GM18505 (cell line): ENCODE data around the gene MAN2B1.
"Not testable (repeated sequence)": the region's sequence is repeated elsewhere in the genome, so short reads cannot be mapped to it uniquely, and the experiment has no call there.

Source experiments
- ATAC-seq: cut with Tn5 transposase; IDR thresholded peaks from one replicate; pipeline ENCODE4 v1.9.1; 2021; ENCODE audit not compliant: unreplicated experiment
- POLR2A ChIP-seq: IDR thresholded peaks from 4 replicates; pipeline ENCODE4 v1.6.1; 2011; ENCODE audit warnings: borderline replicate concordance; ENCODE audit not compliant: insufficient read depth, insufficient read length; ENCODE audit errors: extremely low read depth

The MAN2B1 gene

DNA sequence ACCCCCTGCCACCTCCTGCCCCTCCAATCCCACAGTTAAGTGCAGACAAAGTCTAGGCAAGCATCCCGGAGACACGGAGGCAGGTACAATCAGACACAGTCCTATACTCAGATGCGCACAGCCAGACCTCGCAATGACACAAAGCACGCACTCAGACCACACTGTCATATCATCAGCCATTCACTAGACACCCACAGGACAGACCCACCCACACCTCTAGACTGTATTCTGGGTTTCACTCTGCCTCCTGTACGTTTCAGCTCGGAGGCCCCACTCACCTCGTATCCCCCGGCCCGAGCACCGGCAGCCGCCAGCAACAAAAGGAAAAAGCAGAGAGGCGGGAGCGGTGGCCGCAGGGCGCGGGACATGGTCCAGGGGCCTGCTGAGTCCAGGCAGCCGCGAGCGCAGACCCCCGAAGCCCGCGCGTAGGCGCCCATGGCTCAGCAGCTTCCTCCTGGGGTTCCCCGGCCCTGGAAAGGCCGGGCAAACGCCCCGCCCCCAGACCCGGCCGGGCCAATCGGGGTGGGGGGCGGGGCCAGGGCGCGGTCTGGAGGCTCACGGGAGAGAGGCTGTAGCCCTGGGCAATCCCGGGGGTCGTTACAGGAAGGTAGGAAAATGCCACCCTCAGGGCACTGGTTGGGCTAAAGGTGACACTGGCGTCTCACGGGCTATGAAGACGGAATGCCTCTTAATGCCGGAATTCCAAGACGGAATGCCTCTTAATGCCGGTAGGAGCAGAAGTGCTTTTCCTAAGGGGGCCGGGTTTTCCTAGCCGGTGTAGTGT, at the start of gene MAN2B1, which contains the start of gene WDR83:
TSS of gene MAN2B1 (minus strand) at position 478 of the 784 bp plus-strand sequence. CDS start at position 437, 41 bp downstream.
TSS of gene WDR83 (plus strand) at position 543 of the 784 bp plus-strand sequence. CDS start 2,984 bp downstream, outside the sequence.
- peak; percentile 72 for TF ChIP-seq POLR2A
- ATAC-seq, result no peak

DNA sequence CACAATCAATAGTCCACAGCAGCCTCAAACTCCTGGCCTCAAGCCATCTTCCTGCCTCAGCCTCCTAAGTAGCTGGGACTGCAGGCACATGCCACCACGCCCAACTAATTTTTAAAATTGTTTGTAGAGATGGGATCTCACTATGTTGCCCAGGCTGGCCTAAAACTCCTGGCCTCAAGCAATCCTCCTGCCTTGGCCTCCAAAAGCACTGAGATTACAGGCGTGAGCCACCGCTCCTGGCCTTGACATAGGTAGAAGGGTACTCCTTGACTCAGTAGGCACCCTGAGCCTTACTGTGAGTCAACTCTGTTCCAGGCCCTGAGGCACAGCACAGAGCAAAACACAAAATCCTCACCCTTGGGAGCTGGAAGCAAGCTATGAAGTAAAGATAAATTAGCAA, 49.4 kb upstream of the MAN2B1 start:
- no peak for TF ChIP-seq POLR2A
- ATAC-seq, result no peak

DNA sequence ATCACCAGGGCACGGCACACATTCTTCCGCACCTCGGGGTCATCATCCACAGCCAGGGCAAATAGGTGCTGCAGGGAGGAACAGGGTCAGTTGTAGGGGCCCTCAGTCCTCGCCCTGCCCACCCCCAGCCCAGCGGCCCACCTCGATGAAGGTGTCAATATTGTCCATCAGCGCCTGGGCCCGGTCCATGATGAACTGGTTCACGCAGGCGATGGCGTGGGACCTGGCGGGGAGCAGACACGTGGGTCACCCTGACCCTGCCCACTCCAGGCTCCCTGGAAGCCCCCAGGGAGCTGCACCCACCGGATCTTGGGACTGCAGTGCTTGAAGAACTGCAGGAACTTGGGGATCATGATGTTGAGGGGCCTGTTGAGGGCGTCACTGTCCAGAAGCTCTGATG, 48.6 kb upstream of the MAN2B1 start:
- TF ChIP-seq POLR2A, result no peak
- ATAC-seq, result no peak

DNA sequence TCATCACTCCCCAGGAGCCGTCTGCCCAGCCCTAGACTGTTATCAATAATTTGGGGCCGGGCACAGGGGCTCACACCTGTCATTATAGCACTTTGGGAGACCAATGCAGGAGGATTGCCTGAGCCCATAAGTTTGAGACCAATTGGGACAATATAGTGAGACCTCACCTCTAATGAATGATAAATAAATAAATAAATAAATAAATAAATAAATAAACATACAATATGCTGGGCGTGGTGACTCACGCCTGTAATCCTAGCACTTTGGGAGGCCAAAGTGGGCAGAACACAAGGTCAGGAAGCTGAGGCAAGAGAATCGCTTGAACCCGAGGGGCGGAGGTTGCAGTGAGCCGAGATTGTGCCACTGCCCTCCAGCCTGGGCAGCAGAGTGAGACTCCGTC, 46.8 kb upstream of the MAN2B1 start:
- not testable (repeated sequence) for ATAC-seq

DNA sequence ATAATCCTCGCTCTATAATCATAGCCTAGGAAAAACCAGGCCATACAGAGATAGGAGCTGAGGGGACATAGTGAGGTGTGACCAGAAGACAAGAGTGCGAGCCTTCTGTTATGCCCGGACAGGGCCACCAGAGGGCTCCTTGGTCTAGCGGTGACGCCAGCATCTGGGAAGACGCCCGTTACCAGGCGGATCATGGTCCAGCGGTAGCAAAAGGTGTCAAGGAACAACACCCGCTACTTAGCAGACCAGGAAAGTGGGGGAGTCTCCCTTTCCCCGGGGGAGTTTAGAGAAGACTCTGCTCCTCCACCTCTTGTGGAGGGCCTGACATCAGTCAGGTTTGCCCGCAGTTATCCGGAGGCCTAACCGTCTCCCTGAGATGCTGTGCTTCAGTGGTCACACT, 45.5 kb upstream of the MAN2B1 start:
- not testable (repeated sequence) for ATAC-seq

DNA sequence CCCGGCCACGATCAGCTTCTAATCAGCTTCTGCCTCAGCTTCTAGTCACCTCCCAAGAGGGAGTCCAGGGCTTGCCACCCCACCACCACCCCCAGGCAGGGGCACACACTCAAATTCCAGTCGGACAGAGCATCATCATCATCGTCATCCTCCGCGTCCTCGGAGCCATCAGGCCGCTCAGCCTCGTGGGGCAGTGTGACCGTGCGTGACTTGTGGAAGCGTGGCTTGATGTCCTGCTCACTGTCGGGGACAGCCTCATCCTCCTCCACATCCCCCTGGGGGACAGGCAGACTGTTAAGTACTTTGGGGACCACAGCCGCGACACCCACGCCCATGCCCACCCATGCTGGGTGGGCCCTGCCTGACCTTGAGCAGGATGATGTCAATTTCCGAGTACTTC, 44.6 kb upstream of the MAN2B1 start:
- no peak for TF ChIP-seq POLR2A
- no peak for ATAC-seq

DNA sequence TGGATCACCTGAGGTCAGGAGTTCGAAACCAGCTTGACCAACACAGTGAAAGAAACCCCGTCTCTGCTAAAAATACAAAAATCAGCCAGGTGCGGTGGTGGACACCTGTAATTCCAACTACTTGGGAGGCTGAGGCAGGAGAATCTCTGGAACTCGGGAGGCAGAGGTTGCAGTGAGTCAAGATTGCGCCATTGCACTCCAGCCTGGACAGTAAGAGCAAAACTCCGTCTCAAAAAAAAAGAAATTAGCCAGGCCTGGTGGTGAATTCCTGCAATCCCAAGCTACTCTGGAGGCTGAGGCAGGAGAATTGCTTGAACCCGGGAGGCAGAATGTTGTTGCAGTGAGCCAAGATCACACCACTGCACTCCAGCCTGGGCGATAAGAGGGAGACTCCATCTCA, 42.1 kb upstream of the MAN2B1 start:
- TF ChIP-seq POLR2A, result no peak
- ATAC-seq, result no peak

DNA sequence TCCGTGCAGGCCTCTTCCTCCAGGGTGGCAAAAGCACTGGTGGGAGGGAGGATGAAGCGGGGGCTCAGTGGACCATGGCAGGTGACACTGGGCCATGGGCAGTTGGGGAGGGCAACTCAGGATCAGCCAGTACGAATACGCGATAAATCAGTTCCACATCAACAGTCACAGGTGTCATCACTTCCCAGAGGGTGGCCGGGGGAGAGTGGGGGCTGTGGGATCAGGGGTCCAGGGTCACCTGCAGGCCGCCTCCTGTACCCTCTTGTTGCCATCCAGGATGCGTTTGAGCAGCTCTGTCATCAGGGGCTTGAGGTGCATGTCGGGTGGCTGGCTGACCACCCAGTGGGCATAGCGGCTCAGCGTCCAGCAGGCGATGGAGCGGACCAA, 39.8 kb upstream of the MAN2B1 start:
- no peak for TF ChIP-seq POLR2A
- no peak for ATAC-seq

DNA sequence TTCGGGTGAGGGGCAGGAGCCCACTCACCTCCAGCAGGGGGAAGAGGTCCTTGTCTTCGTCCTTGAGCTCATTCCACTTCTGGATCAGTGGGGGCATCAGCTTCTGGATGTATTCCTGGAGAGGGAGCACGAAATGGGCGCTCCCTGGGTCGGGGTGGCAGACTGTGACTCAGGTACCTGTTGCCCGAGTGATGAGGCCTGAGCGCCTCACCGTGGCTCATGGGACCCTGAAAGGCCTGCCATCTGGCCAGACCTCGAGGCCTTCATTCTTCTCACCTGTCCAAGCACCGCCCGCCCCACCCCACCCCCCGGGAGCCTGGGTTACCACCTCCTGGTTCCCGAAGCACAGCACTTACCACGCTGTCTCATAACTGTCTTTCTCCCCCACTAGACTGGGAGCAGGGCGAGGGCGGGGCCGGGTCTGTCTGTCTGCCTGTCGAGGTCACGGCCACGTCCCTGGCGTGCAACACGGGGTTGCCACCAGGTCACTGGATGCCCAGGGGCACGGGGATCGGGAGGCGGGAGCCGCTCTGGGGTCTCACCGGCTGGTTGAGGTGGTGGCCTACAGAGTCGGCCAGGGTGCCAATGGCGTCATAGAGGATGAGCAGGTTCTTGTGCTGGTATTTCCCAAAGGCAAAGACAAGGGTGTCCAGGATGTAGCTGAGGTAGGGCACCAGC, 39.3 kb upstream of the MAN2B1 start:
- ATAC-seq, result no peak
- TF ChIP-seq POLR2A, result no peak

DNA sequence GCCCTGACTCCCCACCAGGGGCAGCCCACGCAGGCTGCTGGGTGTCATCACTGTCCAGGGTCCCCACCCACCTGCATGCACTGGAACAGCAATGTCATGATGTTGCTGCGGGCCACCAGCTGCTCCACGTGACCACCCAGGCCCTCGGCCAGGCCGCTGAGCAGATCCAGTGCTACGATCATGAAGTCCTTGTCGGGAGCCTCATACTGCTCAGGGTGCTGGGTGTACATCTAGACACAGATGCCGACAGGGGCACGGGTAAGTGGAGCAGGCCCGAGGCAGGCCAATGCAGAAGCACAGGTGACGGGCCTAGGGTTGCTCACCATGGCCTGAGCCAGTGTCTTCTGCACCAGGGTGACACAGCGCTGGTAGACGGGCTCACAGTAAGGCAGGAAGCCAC, 38.6 kb upstream of the MAN2B1 start:
- no peak for TF ChIP-seq POLR2A
- ATAC-seq, result no peak

DNA sequence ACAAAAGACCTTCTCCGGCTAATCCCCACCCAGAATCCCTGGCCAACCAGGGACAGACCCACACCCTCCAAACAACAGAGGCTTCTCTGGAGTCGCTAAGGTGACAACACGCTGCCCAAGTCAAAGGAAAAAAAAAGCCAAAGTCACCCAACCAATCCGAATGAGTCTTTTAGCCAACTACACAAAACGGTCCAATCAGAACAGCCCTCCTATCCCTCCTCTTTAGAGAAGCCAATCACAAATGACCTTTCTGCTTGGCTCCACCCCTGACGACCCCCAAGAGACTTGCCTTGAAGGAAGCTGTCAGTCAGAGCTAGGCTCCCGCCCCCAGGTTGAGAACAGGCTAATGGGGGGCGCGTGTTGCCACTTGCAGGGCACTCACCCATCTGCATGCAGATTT, 36.5 kb upstream of the MAN2B1 start:
- no peak for TF ChIP-seq POLR2A
- no peak for ATAC-seq

DNA sequence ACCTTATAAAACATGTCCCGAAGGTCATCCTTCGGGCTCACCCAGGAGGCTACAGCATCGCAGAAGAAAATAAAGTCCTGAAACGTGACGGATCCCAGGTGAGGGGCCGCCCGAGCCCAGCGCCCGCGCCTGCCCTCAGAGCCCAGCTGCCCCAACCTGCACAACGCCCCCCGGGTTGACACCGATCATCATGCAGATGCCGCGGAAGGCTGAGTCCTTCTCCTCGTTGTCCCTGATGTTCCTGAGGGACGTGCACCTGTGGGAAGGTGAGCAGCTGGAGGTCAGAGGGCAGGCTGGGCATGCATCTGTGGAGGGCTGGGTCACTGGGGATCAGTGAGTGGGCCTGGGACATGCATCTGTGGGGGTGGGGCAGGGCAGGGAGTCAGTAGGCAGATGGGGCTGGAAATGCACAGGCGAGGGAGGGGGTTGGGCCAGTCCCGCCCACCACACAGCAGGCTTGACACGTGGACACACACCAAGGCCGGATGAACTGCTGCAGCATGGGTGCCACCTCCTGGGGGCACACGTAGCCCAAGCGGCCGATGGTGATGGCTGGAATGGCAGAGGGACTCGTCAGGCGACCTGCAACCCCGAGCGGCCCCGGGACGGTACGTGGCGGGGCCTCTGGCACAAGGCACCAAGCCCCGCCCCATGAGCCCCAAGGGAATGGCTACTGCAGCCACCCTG, 35.2 kb upstream of the MAN2B1 start:
- TF ChIP-seq POLR2A, result no peak
- no peak for ATAC-seq

DNA sequence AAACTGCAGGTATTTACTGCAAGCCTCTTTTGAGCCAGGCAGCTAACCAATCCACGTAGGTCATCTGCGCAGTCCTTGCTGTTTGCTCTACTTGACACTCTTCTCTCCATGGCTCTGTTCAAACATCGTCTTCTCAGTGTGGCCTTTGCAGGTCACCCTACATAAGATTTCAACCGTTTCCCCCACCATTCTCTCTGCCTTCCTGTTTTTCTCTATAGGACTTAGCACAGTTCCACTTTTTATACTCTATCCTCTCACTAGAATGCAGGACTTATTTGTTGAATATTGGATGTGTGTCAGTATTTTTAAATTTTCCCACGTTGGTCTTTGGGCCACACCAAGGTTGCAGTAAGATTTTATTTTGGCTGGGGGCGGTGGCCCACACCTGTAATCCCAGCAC, 31.6 kb upstream of the MAN2B1 start:
- TF ChIP-seq POLR2A, result no peak

DNA sequence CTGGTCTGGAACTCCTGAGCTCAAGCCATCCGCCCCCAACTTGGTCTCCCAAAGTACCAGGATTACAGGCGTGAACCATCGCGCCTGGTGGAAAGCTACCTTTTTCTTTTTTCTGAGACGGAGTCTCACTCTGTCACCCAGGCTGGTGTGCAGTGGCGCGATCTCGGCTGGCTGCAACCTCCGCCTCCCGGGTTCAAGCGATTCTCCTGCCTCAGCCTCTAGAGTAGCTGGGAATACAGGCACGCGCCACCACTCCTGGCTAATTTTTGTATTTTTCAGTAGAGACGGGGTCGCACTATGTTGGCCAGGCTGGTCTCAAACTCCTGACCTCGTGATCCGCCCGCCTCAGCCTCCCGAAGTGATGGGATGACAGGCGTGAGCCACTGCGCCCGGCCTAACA, 30.9 kb upstream of the MAN2B1 start:
- ATAC-seq, result not testable (repeated sequence)

More for the DNA sequence above, 31.6 kb upstream of the MAN2B1 start:
- ATAC-seq, result no peak
